Measurements from ENCODE around the gene ERC2.

The ERC2 gene

GRCh38 chr3:56197259-56197965 is 270.9 kb downstream of the ERC2 start:
- no peak for TF ChIP-seq CTCF (IDR thresholded peaks at IDR 0.05; ENCODE audit: low read depth, low read length, missing control alignments)
- DNase-seq (ENCODE audit: extremely low read depth, low read depth), result no peak
- no peak overlapping the region for H3K4me3 ChIP-seq (replicated peaks; ENCODE audit: low read depth, low read length)

- no peak overlapping the region for H3K4me3 ChIP-seq (replicated peaks; ENCODE audit: low read depth, low read length)
- no peak for TF ChIP-seq CTCF (IDR thresholded peaks at IDR 0.05; ENCODE audit: low read depth, low read length, missing control alignments)
- DNase-seq (ENCODE audit: extremely low read depth, low read depth), result no peak
Measured at GRCh38 chr3:56196700-56197099, 271.6 kb downstream of the ERC2 start.

DNA sequence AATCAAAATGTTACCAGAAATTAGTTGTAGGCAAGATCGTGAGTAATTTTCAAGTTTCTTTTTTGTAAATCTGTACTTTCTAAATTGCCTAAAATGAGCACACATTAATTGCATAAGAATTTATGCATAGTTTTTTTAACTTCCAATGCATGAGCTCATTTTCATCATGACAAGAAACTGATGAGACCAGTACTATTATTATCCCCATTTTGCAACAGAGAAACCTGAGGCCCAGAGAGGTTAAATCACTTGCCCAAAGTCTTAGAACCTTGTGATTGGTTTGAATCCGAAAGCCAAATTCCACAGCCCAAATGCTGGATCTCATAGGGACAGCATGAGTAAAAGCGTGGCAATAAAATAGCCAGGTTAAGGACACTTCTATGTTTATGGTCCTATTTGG is 274.7 kb downstream of the ERC2 start:
- DNase-seq (ENCODE audit: extremely low read depth, low read depth), result no peak
- H3K4me3 ChIP-seq (replicated peaks; ENCODE audit: low read depth, low read length), result no peak overlapping the region
- TF ChIP-seq CTCF (IDR thresholded peaks at IDR 0.05; ENCODE audit: low read depth, low read length, missing control alignments), result no peak

- no peak for DNase-seq (ENCODE audit: extremely low read depth, low read depth)
- no peak overlapping the region for H3K4me3 ChIP-seq (replicated peaks; ENCODE audit: low read depth, low read length)
- TF ChIP-seq CTCF (IDR thresholded peaks at IDR 0.05; ENCODE audit: low read depth, low read length, missing control alignments), result no peak
Measured at GRCh38 chr3:56192001-56192400, 276.3 kb downstream of the ERC2 start.

DNA sequence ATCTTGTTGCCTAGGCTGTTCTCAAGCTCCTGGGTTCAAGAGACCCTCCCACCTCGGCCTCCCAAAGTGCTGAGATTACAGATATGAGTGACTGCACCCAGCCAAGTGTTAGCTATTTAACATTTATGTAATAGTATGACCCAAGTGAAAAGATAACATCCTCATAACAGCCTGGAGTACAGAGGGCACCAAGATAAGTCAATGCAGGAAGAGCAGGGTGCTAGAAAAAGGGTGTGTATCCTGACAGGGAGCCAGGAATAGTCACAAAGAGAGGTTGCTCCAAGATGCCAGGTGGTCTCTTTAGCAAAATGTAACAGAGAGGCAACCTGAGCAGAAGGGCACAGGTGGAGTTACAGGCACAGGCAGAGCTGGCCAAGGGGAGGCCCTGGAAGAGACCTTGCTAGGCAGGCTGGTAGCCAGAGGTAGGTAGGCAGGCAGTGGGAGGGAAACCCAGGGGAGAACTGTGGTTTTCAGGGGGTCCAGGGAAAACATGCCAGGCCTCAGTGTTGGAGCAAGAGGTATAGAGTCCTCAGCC is 277.4 kb downstream of the ERC2 start:
- no peak overlapping the region for H3K4me3 ChIP-seq (replicated peaks; ENCODE audit: low read depth, low read length)
- no peak for TF ChIP-seq CTCF (IDR thresholded peaks at IDR 0.05; ENCODE audit: low read depth, low read length, missing control alignments)
- no peak for DNase-seq (ENCODE audit: extremely low read depth, low read depth)

- DNase-seq (ENCODE audit: extremely low read depth, low read depth), result no peak
- TF ChIP-seq CTCF (IDR thresholded peaks at IDR 0.05; ENCODE audit: low read depth, low read length, missing control alignments), result no peak
- no peak overlapping the region for H3K4me3 ChIP-seq (replicated peaks; ENCODE audit: low read depth, low read length)
Measured at GRCh38 chr3:56190130-56190529, 278.1 kb downstream of the ERC2 start.

DNA sequence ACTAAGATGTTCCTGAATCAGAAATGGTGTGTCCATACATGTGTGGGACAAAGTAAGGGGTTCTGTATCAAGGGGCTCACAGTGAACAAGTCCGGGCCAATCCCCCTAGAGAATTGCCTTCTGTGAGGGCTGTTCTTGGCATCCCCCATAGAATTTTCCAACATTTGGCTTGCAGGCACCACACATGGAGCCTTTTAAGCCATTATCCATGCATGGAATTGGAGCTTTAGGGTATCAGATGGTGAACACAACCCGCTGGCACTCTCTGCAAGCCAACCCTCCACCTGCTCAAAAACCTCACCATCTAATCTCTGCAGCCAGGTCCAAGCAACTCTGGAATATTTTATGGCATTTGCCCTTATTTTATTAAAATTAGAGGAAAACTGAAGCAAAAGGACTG is 278.7 kb downstream of the ERC2 start:
- no peak for DNase-seq (ENCODE audit: extremely low read depth, low read depth)

More for the DNA sequence above, 278.7 kb downstream of the ERC2 start:
- TF ChIP-seq CTCF (IDR thresholded peaks at IDR 0.05; ENCODE audit: low read depth, low read length, missing control alignments), result no peak
- no peak overlapping the region for H3K4me3 ChIP-seq (replicated peaks; ENCODE audit: low read depth, low read length)
